Heart left ventricle (tissue), 13 donors: ENCODE results near the gene MGAT5.

Experiments
- POLR2A ChIP-seq, 2 donors: fragments of 450-650 bp; IDR thresholded peaks; one replicate each; pipeline ENCODE4 v1.6.1; 2017; ENCODE audit warnings: antibody characterized with exemption in 2 of 2, mild to moderate bottlenecking in 2 of 2, moderate library complexity in 2 of 2
- TF ChIP-seq, protein P1 (sequence below), 12 donors: fragments of 200-600 bp; sonication (generic) in 4 of 12; IDR thresholded peaks; one replicate each; pipeline versions ENCODE4 v1.5.0 to v1.8.0; 2018 to 2022; ENCODE audit warnings: antibody characterized with exemption in 12 of 12, mild to moderate bottlenecking in 5 of 12
- donor health status: ischemic (EF 13 %, LVEDD 7.1; RV severe dilation, severe dysfunction).
- donor health status: DM: no; HTN: yes; CAD: no.
- donor health status: DM: no; HTN: no; CAD: no.
- donor health status: ischemic (EF 25% LVEDD 6.9; RV normal size, moderate dysfunction).
- donor health status: ischemic (EF 25% LVEDD 5.7; RV mildly dilated, moderate dysfunction).
- donor health status: ischemic (EF 35%, LVEDD 5.7; RV mildly dilated, moderate dysfunction).
- donor health status: nonischemic (EF 11% LVEDD 7.7; RV severe dilation, severe dysfunction).
- donor health status: DM: yes; HTN: yes; CAD: no.
- donor health status: PGD.
- donor health status: ischemic (EF 29% LVEDD 5.4; RV normal size, mild dysfunction).
- donor health status: nonischemic (EF 23%, LVEDD 6.1; RV moderate dilation, normal function).

DNA sequence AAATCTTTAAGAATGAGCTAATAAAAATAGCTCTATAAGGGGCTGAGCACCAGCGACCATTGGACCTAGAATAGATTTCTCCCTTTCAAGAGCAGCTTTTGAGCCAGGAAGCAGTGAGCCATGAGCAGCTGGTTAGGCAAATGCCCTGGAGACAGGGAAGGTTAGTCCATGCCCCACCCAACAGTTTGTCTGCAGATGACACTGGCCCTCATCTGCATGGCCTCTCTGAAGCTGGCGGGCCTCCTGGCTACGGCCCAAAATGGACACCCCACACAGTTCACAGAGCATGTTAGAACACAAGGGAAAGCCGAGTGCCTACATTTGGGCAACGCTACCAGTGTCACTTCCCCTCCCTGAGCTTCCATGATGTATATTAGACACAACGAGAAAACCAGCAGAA is 201.1 kb downstream of the MGAT5 start:
- TF ChIP-seq, protein P1, sequence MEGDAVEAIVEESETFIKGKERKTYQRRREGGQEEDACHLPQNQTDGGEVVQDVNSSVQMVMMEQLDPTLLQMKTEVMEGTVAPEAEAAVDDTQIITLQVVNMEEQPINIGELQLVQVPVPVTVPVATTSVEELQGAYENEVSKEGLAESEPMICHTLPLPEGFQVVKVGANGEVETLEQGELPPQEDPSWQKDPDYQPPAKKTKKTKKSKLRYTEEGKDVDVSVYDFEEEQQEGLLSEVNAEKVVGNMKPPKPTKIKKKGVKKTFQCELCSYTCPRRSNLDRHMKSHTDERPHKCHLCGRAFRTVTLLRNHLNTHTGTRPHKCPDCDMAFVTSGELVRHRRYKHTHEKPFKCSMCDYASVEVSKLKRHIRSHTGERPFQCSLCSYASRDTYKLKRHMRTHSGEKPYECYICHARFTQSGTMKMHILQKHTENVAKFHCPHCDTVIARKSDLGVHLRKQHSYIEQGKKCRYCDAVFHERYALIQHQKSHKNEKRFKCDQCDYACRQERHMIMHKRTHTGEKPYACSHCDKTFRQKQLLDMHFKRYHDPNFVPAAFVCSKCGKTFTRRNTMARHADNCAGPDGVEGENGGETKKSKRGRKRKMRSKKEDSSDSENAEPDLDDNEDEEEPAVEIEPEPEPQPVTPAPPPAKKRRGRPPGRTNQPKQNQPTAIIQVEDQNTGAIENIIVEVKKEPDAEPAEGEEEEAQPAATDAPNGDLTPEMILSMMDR (IDR thresholded peaks at IDR 0.05), result no peak
- no peak for TF ChIP-seq POLR2A (IDR thresholded peaks at IDR 0.05)
